Stimulated activated CD8-positive, alpha-beta memory T cell treated with anti-CD3 and anti-CD28 coated beads, Interleukin-2, amount 100 ng/mL, for 48 hours (primary cell): Measurements from ENCODE around the gene PABPN1L.

ENCODE experiments used
- DNase-seq, 2 donors: peaks; one replicate each; pipeline ENCODE4 v3.0.0-alpha.2; 2020; ENCODE audit warnings: low read depth in 2 of 2

The PABPN1L gene

DNA sequence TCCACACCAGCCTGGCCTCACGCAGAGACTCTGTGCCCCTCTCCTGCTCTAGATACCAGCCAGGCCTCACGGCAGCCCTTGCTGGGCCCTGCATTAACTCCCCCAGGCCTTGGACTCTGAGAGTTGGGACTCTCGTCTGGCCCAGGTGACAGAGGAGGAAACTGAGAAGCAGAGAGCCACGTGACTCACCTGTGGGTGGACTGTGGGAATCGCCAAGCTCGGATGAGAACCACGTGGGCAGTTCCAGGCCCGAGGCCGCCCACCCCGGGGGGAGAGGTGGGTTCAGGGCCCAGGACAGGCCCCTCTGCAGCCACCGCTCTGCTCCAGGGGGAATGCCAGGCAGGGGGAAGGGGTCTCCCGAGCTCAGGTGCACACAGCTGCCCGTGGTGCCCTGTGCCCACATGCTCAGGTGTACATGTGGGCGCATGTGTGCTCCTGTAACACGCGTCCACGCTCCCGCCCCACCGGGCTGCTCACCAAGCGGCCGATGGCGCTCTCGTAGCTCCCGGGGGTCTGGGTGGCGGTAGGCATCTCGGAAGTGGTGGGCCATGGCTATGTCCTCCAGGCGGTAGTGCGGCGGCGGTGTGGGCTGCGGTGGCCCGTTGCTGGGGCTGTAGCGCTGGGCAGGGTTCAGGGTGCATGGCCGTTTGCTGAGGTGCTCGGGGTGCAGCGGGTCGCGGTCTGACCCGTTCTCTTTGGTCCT, 18.3 kb upstream of the PABPN1L start:
- no peak for DNase-seq

DNA sequence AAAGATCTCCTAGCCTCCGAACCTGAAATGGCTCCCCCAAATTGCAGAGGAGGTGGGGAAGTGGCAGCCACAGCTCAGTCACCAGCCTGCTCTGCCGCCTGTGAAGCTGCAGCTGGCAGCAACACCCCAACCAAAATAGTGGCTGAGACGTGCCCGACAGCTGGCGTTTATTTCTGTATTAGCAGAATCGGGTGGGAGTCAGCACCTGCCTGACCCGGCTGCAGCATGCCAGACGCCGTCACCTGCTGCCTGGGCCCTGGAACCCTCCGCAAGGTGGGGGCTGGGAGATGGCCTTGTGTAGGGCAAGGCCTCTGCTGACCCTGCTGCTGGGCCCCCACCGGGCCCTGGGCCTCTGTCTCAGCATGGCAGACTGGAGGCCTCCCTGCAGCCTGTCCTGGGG, 17.5 kb upstream of the PABPN1L start:
- no peak for DNase-seq

DNA sequence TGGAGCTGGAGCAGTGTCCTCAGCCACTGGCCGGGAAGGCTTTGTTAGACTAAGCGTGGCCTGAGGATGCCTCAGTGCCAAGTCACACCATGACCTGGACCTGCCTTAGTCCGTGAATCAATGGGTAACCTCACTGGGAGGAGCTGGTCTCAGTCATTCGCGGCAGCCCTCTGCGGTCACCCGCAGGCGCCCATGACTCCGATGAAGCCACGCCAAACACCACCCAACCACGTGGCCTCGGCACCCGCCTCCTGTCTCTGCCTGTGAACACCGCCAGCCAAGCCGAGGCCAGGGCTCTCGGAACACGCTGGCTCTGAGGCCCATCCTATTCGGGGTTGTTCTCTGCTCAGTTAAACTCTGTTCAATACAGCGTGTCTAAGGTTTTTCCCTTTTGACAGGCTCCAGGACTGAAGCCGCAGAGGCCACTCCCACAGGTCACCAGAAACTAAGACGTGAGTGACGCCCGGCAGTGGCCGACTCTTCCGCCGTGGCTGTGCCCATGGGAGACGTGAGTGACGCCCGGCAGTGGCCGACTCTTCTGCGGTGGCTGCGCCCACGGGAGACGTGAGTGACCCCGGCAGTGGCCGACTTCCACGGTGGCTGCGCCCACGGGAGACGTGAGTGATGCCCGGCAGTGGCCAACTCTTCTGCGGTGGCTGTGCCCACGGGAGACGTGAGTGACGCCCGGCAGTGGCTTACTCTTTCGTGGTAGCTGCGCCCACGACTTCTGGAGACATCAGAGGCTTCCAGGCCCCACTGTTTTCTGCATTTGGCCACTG, 16.8 kb upstream of the PABPN1L start:
- no peak for DNase-seq

DNA sequence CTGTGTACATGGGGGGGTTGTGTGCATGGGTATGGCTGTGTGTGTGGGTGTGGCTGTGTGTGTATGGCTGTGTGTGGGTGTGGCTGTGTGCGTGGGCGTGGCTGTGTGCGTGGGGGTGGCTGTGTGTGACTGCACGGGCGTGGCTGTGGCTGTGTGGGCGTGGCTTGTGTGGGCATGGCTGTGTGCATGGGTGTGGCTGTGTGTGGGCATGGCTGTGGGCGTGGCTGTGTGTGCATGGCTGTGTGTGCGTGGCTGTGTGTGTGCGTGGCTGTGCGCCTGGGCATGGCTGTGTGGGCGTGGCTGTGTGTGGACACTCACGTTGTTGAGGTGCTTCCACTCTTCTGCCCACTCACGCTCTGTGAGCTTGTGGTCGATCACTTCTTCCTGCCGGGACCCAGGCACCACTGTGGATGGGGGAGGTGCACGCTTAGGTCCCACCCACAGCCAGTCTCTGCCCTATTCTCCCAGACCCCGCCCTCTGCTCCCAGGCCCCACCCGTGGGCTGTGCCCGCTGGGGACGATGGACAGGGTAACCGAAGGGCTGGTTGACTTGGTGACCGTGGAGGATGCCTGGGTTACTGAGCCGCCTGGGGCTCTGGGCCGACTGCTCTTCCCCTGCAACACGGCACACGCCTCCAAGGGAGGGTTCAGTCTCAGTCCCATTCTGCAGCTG, 16.0 kb upstream of the PABPN1L start:
- DNase-seq = no peak

DNA sequence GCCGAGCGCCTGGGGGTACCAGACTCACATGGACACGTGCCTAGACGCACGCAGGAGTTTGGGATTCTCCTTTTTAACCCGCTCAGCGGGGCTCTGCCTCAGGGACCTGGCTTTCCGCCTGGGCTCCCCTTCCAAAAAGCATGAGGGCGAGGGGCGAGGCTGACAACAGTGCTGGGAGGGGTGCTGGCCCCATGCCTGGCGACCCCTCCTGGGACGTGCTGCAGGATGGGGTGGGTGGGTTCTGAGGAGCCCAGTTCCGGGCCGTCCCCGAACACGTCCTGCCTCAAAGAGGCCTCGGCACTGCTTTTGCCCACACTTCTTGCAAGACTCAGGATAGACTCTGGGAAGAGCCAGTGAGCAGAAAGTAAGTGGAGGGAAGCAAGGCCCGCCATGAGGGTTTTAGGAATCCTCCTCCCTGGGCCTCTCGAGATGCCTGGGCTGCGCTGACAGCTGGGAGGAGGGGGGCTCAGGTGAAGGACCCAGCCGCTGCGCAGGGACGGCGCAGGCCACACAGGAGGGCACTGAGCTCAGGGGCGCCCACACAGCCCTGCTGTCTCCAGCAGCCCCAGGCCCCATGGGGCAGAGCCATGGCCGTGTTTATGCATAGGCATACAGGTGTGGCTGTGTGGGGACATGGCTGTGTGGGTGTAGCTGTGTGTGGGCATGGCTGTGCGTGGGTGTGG, 15.4 kb upstream of the PABPN1L start:
- no peak for DNase-seq

DNA sequence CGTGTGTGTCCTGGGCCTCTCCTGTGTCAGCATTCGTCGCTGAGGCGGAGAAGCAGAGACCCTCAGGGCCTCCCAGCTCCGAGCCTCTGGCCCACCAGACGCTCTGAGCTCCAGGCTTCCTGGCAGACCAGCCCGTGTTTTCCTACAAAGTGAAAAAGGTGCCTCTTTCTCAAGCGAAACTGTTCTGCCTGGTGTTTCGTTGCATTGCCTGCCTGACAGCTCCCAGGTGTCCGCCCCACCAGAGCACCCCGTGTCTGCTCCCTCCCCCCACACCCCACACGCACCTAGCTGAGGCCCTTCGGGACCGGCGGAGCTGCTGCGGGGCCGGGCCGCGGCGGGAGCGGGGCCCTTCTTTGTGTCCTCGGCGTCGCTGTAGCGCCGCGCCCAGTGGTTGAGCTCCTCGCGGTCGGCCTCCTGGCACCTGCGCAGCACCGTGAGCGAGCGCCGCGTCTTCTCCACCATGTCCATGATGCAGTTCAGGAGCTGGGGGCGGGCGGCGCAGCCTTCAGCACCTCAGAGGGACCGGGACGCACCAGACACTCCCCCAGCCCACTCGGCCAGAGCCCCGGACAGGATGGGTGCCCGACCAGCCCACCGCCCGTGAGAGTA, 14.7 kb upstream of the PABPN1L start:
- DNase-seq = no peak

DNA sequence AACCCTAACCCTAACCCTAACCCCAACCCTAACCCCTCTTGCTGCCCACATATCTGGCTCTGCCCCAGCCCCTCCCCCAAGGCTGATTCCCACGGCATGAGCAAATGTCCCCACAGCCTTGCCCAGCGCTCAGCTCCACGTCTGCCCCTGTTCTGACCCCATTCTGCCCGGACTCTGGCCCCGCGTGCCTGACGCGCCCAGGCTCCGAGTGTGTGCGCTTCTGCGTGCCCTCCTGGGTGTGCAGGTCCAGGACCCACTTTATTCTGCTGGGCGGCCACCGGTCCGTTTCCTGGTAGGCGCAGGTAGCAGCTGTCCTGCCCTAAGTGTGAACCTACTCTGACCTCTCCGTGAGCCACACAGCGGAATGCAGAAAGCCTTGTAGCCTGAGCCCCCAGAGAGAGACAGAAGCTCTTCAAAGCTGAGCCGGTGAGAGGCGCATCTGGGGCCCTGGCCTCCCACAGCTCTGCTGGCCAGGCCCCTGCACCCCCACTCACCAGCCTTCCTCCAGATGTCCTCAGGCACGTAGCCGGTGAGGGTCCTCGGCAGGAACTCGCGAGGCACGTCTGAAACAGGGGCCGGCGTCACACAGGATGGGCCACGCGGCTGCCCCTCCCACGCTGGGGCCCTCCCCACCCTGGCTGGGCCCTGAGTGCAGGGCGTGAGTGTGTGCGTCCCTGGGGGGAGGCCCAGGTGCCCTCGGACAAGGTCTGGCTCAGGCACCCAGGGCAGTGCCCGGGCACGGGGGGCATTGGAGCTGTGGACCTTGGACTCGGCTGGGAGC, 14.0 kb upstream of the PABPN1L start:
- DNase-seq = no peak

DNA sequence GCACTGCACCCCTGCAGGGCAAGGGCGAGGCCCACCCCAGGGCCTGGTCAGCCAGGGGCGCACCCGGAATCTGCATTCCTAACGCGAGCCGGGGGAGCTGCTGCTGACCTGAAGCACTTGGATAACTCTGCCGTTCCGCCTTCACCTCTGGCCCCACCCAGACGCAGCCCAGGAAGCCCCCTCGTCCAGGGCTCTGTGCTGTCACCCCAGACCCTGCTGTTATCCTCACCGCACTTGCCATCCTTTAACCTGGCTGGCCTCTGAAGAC, 13.3 kb upstream of the PABPN1L start:
- DNase-seq = no peak

DNA sequence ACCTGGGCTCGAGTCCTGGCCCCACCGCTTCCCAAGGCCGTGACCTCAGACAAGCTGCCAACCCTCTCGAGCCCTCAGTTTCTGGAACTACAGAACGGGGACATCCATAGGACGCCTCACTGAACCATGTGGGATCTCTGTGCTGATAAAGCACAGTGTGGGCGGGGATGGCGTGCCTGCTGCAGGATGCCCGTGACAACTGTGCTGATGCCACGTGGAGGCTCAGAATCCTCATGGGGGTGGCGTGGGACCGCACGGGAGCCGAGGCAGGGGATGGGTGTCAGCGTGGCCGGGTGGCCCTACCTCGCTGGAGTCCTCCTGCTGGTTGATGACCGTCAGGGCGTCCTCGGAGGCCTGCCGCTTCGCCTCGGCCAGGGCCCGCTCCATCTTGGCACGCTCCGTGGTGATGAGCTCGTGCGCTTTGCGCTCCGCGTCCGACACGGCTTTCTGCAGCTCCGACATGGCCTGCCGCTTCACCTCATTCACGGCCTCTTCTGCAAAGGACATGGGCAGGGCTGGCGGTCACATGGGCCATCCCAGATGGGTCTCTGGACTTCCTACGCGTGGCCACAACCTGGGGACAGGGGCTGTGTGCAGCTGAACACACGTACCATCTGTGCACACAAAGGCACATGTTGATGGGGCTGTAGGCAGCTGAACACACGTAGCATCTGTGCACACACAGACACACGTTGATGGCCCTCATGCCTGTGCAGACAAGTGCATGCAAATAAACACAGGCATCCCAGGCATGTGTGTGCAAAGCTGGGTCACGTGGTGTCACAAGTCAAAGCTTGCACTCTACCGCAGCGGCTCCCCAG, 12.7 kb upstream of the PABPN1L start:
- no peak for DNase-seq

DNA sequence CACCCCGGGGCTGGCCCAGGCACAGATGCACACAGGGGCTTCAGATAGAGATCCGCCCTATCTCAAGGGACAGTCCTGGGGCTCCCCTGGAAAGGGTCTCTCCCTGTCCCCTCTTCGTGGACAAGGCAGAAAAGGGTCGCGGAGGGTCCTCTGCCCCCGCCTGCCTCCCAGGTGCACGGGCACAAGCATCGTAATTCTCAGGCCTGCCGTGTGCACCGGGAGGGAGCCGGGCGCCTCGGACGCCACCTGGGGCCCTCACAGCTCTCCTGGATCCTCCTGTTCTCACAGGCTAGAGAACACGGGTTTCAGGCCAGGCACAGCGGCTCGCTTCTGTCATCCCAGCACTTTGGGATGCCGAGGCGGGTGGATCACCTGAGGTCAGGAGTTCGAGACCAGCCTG, 11.9 kb upstream of the PABPN1L start:
- no peak for DNase-seq

DNA sequence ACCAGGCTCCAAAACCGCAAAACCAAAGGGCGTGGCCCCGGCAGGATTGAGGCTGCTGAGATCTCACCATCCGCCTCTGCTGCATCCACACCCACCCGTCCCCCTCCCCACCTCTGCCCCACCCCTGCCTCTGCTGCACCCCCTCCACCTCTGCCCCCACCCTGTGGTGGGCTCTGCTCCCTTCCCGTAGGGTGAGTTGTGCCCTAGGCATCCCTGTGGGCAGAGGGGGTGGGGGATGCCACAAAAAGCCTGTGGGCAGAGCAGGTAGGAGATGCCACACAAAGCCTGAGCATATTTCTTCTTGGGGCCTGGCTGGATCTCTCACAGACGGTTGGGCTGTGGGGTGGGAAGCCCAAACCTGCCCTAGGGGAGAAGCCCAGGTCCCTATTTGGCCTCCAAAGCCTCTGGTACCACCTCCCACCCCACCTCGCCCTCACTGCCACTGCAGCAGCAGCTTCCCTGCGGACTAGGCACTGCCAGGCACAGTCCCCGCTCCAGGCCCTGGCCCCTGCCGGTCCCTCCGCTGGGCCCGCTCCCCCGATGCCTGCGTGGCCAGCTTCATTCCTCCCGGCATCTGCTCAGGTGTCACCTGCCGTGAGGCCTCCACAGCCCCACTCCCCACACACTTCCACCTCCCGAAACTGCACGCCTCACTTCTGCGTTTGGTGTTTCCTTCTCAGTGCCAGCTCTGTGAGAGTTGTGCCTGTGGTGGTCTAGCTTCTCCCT, 11.3 kb upstream of the PABPN1L start:
- DNase-seq = no peak

DNA sequence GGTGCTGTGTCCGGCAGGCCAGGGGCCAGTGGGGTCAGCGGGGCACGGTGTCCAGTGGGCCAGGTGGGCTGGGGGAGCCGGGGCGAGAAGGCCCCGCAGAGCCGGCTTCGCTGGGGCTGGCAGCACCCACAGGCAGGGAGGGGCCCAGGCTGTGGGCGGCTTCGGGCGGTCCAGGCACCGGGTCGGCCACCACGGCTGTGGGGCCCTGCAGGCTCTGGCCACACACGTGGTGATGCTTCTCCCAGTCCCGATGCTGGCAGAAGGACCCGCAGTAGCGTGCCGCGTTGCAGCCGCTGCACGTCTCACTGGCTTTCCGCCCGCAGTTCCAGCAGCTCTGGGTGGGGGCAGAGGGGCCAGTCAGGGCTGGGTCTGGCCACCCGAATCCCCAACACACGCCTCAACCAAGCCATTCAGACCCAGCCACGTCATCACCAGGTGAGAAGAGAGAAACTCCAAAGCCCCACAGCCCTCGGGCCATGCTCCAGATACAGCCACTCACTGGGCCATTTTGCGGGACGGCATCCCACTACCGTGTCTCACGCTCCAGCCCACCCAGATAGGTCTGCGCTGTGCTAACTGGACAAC, 10.6 kb upstream of the PABPN1L start:
- DNase-seq = no peak

DNA sequence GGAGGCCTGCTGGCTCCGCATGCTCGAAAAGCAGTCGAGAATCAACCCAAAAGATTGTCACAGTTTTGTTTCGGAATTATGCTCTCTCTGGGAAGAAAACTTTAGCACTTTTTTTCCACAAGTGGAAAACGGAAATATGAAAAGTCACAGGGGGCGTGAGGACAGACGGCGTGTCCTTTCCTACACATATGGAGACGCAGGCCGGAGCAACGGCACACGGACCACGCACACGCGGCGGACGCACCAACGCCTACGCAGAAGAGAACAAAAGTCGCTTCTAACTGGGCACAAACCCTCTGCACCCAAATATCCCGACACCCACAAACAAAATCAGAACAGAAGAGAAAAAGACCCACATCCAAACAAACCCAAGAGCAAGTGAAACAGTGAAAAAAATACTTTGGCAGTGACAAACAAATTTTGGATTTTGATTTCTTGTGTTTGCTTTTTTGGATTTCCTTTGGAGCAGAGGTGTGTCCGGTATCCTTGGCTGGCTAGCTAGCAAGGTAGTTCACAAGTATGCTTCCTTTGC, 9.3 kb upstream of the PABPN1L start:
- DNase-seq = no peak

DNA sequence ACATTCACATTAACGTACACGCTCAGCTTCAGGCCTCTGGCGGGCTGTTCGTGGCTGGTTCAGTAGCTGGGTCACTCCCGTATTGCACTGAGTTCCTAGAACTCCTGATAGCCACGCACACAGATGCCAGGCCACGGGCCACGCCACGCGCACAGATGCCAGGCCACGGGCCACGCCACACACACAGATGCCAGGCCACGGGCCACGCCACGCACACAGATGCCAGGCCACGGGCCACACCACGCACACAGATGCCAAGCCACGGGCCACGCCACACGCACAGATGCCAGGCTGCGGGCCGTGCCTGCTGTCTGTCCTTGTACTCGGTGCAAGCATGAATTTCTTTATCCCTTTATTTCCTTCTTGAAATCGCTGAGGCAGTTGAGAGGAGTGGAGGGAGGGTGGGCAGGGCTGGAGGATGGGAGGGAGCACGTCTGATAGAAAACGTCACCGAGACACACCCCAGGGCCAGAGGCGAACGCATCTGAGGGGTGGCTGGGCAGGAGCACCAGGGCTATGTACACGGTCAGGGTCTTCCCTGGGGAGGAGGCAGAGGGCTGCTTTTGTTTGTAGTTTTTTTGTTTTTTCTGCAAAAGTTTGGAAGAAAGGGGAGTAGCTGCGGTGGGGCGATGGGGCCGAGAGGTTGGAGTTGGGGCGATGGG, 8.6 kb upstream of the PABPN1L start:
- DNase-seq = no peak

DNA sequence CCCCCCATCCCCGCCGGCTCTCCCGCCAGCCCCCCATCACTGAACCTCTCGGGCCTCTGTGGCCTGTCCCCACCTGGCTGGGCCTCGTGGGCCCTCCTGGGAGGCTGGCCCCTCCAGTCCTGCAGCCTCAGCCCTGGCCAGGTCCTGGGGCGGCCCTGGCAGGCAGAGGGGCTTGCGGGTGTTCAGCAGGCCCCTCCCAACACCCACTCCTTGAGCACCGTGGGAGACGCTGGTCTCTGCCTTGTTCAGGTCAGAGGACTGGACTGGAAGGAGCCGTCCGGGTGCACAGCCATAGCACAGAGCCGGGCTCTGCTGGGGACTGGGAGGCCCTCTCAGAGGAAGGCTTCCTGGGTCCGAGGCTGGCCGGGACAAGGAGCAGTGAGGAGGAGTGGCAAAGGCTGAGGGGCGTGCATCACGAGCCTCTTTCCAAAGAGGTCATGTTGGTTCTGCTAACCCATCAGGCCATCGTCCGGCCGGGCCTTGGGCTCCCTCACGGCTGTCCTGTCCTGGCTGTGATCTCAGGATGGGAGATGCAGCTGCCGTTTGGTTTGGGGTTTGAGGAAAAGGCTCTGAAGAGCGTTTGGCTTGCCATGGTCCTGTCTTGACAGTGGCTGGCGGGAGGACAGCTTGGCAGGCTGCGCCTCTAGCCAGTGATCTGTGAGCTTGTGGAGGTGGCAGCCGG, 6.3 kb upstream of the PABPN1L start:
- DNase-seq = no peak

DNA sequence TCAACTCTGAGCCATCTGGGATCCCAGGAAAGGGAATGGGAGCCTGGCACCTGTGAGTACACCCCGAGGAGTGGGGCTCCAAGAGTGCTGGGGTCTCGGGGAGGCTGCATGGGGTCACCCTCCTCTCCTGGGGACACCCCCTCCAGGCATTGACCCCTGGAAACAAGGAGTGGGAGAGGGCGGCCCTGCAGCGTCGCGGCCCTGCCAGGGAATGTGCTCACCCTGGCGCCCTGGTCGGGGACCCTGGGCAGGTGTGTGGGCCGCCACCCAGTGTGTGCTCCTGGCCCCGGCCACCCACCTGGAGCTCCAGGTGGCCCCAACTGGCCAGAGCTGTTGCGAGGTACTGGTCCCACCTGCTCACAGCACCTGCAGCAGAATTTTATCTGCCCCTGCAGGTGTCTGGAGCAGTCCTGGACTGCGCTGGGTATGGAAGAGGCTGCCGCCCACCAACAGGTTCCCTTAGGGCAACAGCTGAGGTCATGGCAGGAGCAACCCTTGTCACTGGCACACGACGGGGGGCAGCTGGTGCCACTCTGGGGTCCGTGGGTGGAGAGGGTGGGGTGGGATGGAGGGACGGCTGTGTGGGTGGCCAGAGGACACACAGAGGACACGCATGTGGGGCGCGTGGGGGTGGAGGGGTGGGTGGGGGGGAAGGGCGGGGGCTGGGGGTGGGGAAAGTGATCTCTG, 5.4 kb upstream of the PABPN1L start:
- no peak for DNase-seq

DNA sequence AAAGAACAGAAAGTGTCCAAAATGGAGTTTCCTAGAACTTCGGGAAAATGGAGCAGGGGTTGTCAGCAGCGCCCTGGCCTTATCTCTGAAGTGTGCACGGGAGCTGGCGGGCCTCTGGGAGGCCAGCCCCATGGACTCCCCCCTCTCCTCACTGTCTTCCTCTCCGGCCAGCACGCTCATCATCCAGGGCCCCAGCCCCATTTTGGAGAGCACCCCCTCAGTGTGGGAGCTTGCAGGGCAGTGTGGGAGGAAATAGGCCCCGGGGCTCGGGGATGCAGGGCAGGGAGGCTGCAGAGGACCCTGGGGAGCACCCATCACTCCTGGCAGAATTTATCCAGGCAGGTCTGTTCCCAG, 4.9 kb upstream of the PABPN1L start:
- DNase-seq = no peak
